GOT3 (cell line): ENCODE measurements around the gene ADAMTSL2.

ENCODE experiments used
- DNase-seq: peaks from one replicate; lab custom pipeline; 2025; ENCODE audit warnings: mixed read lengths; lab: John Stamatoyannopoulos, UW

ADAMTSL2 gene

GRCh38 chr9:133606708-133607025 lies 72.2 kb downstream of the ADAMTSL2 start:
- DNase-seq, result no peak

- no peak for DNase-seq
These were observed 72.9 kb downstream of the ADAMTSL2 start for GRCh38 chr9:133607381-133607780.

GRCh38 chr9:133607976-133608375 lies 73.5 kb downstream of the ADAMTSL2 start:
- DNase-seq, result no peak

- no peak for DNase-seq
These were observed 73.9 kb downstream of the ADAMTSL2 start for GRCh38 chr9:133608382-133608781.

GRCh38 chr9:133608889-133609288 lies 74.4 kb downstream of the ADAMTSL2 start:
- DNase-seq, result no peak

- no peak for DNase-seq
These were observed 75.0 kb downstream of the ADAMTSL2 start, which contains the start of gene FAM163B for GRCh38 chr9:133609311-133610098. Gene FAM163B (minus strand): TSS chr9:133609389. CDS start chr9:133580223, 29,166 bp downstream.

- DNase-seq, result no peak
These were observed 76.3 kb downstream of the ADAMTSL2 start for GRCh38 chr9:133610845-133611244.

- DNase-seq, result no peak
These were observed 77.5 kb downstream of the ADAMTSL2 start for GRCh38 chr9:133612051-133612450.

GRCh38 chr9:133612816-133613215 lies 78.3 kb downstream of the ADAMTSL2 start:
- DNase-seq, result no peak

- no peak for DNase-seq
These were observed 78.9 kb downstream of the ADAMTSL2 start for GRCh38 chr9:133613432-133613831.

- DNase-seq, result no peak
These were observed 79.6 kb downstream of the ADAMTSL2 start for GRCh38 chr9:133614056-133614455.

- no peak for DNase-seq
These were observed 80.2 kb downstream of the ADAMTSL2 start for GRCh38 chr9:133614678-133615077.

GRCh38 chr9:133615186-133615585 lies 80.7 kb downstream of the ADAMTSL2 start:
- no peak for DNase-seq

- no peak for DNase-seq
These were observed 81.2 kb downstream of the ADAMTSL2 start for GRCh38 chr9:133615606-133616188.

GRCh38 chr9:133616643-133617405 lies 82.3 kb downstream of the ADAMTSL2 start:
- no peak for DNase-seq

GRCh38 chr9:133618726-133619125 lies 84.2 kb downstream of the ADAMTSL2 start:
- no peak for DNase-seq

GRCh38 chr9:133619791-133620190 lies 85.3 kb downstream of the ADAMTSL2 start:
- DNase-seq, result no peak

- DNase-seq, result no peak
These were observed 87.3 kb downstream of the ADAMTSL2 start for GRCh38 chr9:133621725-133622267.

GRCh38 chr9:133622555-133622954 lies 88.1 kb downstream of the ADAMTSL2 start:
- DNase-seq, result no peak
